ENCODE measurements around the gene FGF19. TPM values are rescaled to one million over a fixed set of nuclear protein-coding genes. Genes with fewer than 3 reads are reported as not detected.

The FGF19 gene
- total and polyA plus RNA-seq, 9 of the 15 experiments (the other 6 are each of a cell fraction or from before 2014, with no cell fraction given) = 0.11 TPM; not detected in 8

GRCh38 chr11:69707176-69707575, 3.4 kb upstream of the FGF19 start:
- no peak overlapping the region for H3K4me2 ChIP-seq (ENCODE audit: insufficient read depth, low read length)
- H3K36me3 ChIP-seq (ENCODE audit: control insufficient read depth, insufficient read depth, low read length) = no peaks in the 10 kb centered on the region
- H4K20me1 ChIP-seq (replicated peaks; ENCODE audit: control insufficient read depth, insufficient read depth, low read length) = 0 out of 2 replicates have a peak, but pooled peaks cover 3% of the 10 kb centered on the region
- TF ChIP-seq FOXO4 (CRISPR knock-in tag; IDR thresholded peaks at IDR 0.05) = no peak
- H2AFZ ChIP-seq (ENCODE audit: low read depth, low read length) = no peak overlapping the region
- CTCF ChIA-PET (ENCODE audit: low intra/inter-chr PET ratio) = interaction anchor here (0.6 kb wide), 2 partner anchors 45 to 563 kb away, joined by 3 read pairs; partner anchors contain the start of gene PPFIA1
- H3K79me2 ChIP-seq (ENCODE audit: control insufficient read depth, insufficient read depth, low read length) = no peaks in the 10 kb centered on the region
- intact Hi-C loops (cut with micrococcal nuclease) (no loop called here), in situ Hi-C loops (cut with MboI) (no loop called here)
- peak; percentile 52; the same call in 2 of the 3 replicates for ATAC-seq
- POLR2A ChIA-PET = no interaction called here
- no TSS peak for BruUV-seq (replicated peaks)
- H3K4me1 ChIP-seq (replicated peaks in 1 of 2; ENCODE audit: control insufficient read depth in 2 of 2, insufficient read depth in 2 of 2, low read length in 2 of 2) = peaks cover 0 to 22% of the 10 kb centered on the region in 2 experiments; a peak in 3 of 5 replicates
- DNase-seq (ENCODE audit: extremely low read depth in 1 of 4, low spot score in 3 of 4) = peak in 3 of 4 experiments; percentile 37 to 61 (median 59)
- no peak overlapping the region for H3K4me3 ChIP-seq
- peaks cover 13 to 66% of the 10 kb centered on the region in 2 experiments; a peak in 4 of 5 replicates for H3K27me3 ChIP-seq (ENCODE audit: control insufficient read depth in 2 of 2, insufficient read depth in 2 of 2, low read length in 2 of 2)
- H3K9me3 ChIP-seq (replicated peaks; ENCODE audit: control insufficient read depth, insufficient read depth, low read depth, low read length) = no peaks in the 10 kb centered on the region
- no peaks in the 10 kb centered on the region for H3K9me1 ChIP-seq (ENCODE audit: control insufficient read depth, insufficient read depth, low read length)
- FAIRE-seq = no peak
- no peak overlapping the region for H3K9ac ChIP-seq (ENCODE audit: insufficient read depth in 1 of 2, low read depth in 2 of 2, low read length in 2 of 2)
- no peak overlapping the region for H3K27ac ChIP-seq (ENCODE audit: extremely low read depth, low read depth, low read length)
- WGBS (ENCODE audit: insufficient coverage, low coverage, missing lambda C conversion rate) = 7% methylated on average over 7 of the region's 7 CpGs
